ENCODE results near the gene BRI3. TPM values are rescaled to one million over a fixed set of nuclear protein-coding genes. Genes with fewer than 3 reads are reported as not detected.

The BRI3 gene
- total and polyA plus RNA-seq, 12 donors: 50.2 to 379 (median 182) TPM

- DNase-seq: peak in 2 of 7 donors; percentile 14 to 59
- H3K4me3 ChIP-seq: peak overlapping the region in 3 of 4 donors; percentile 60 to 82 (median 77)
- intact Hi-C loops (cut with DNase I): no loop called here
- H3K9me3 ChIP-seq (replicated peaks in 1 of 3): no peaks in the 10 kb centered on the region
- peak in 1 of 6 experiments; percentile 12 for TF ChIP-seq CTCF (IDR thresholded peaks at IDR 0.05)
- TF ChIP-seq POLR2A (IDR thresholded peaks at IDR 0.05): no peak
- H3K27ac ChIP-seq: peak overlapping the region in 2 of 5 donors; percentile 58 to 89
- no peaks in the 10 kb centered on the region for H3K27me3 ChIP-seq
- peaks cover 0 to 8% of the 10 kb centered on the region in 2 donors for H3K36me3 ChIP-seq (replicated peaks in 1 of 2)
- H3K4me1 ChIP-seq (replicated peaks in 1 of 2): peaks cover 12 to 25% of the 10 kb centered on the region in 2 donors
- WGBS, 4 donors: 22 to 35% (median 29%) methylated on average over 20 to 32 of the region's 32 CpGs
Observed at GRCh38 chr7:98252425-98253054, 28.9 kb upstream of the BRI3 start.

- Histone ChIP-seq H3K27ac (no peak overlapping the region), H3K4me3 (no peak overlapping the region), H3K4me1 (replicated peaks in 1 of 2) (peaks cover 12 to 25% of the 10 kb centered on the region in 2 donors), H3K27me3 (no peaks in the 10 kb centered on the region), H3K9me3 (replicated peaks in 1 of 3) (no peaks in the 10 kb centered on the region), H3K36me3 (replicated peaks in 1 of 2) (peaks cover 0 to 9% of the 10 kb centered on the region in 2 donors)
- no peak for DNase-seq
- 93 to 98% (median 96%) methylated on average over 4 of the region's 4 CpGs for WGBS, 4 donors
- intact Hi-C loops (cut with DNase I): no loop called here
- TF ChIP-seq POLR2A (IDR thresholded peaks at IDR 0.05) (no peak), CTCF (IDR thresholded peaks at IDR 0.05) (no peak)
Observed at GRCh38 chr7:98254516-98254915, 27.0 kb upstream of the BRI3 start.

- H3K4me1 ChIP-seq (replicated peaks in 1 of 2): peaks cover 12 to 25% of the 10 kb centered on the region in 2 donors
- intact Hi-C loops (cut with DNase I): no loop called here
Observed at GRCh38 chr7:98254951-98255610, 26.4 kb upstream of the BRI3 start.

More at GRCh38 chr7:98254951-98255610, 26.4 kb upstream of the BRI3 start:
- DNase-seq: no peak
- Histone ChIP-seq H3K27ac (no peak overlapping the region), H3K9me3 (replicated peaks in 1 of 3) (no peaks in the 10 kb centered on the region), H3K4me3 (no peak overlapping the region), H3K27me3 (no peaks in the 10 kb centered on the region), H3K36me3 (replicated peaks in 1 of 2) (peaks cover 0 to 9% of the 10 kb centered on the region in 2 donors)
- WGBS, 4 donors: 81 to 94% (median 90%) methylated on average over 11 of the region's 11 CpGs
- TF ChIP-seq POLR2A (IDR thresholded peaks at IDR 0.05) (no peak), CTCF (IDR thresholded peaks at IDR 0.05) (no peak)
